GM23338 (cell line): ENCODE measurements around the gene DNAJC11.

ENCODE experiments used
- CREB1 ChIP-seq: fragments of 250-450 bp; sonication (Bioruptor Pico); IDR thresholded peaks from 2 replicates; pipeline ENCODE4 v1.5.0; 2020; ENCODE audit warnings: low read depth, mild to moderate bottlenecking, moderate library complexity
- CTCF ChIP-seq, 2 experiments: fragments of 200-600 bp in 1 of 2; sonication (generic) in 1 of 2; conservative IDR thresholded peaks; 2 replicates each; pipeline versions ENCODE4 v1.5.1 to v1.6.1; 2016 to 2017; ENCODE audit warnings: antibody characterized with exemption in 2 of 2, low read depth in 2 of 2, mild to moderate bottlenecking in 2 of 2, moderate library complexity in 1 of 2
- ETS1 ChIP-seq: IDR thresholded peaks from 2 replicates; pipeline ENCODE4 v1.6.1; 2016; ENCODE audit warnings: antibody characterized with exemption
- EZH2 ChIP-seq: fragments of 200-600 bp; sonication (generic); IDR thresholded peaks from one replicate; pipeline ENCODE4 v1.8.0; 2017; ENCODE audit warnings: antibody characterized with exemption, mild to moderate bottlenecking, low read depth; ENCODE audit not compliant: unreplicated experiment
- EZH2phosphoT487 ChIP-seq: fragments of 200-600 bp; sonication (generic); IDR thresholded peaks from one replicate; pipeline ENCODE4 v1.8.1; 2018; ENCODE audit warnings: antibody characterized with exemption; ENCODE audit not compliant: unreplicated experiment
- JUNB ChIP-seq: IDR thresholded peaks from one replicate; pipeline ENCODE4 v1.6.1; 2016; ENCODE audit warnings: antibody characterized with exemption; ENCODE audit not compliant: unreplicated experiment
- POLR2AphosphoS5 ChIP-seq: IDR thresholded peaks from 2 replicates; pipeline ENCODE4 v1.6.1; 2016; ENCODE audit warnings: antibody characterized with exemption, low read depth
- REST ChIP-seq: IDR thresholded peaks from one replicate; pipeline ENCODE4 v1.6.1; 2018; ENCODE audit warnings: antibody characterized with exemption; ENCODE audit not compliant: unreplicated experiment
- STAT1 ChIP-seq: IDR thresholded peaks from one replicate; pipeline ENCODE4 v1.6.1; 2016; ENCODE audit warnings: antibody characterized with exemption; ENCODE audit not compliant: unreplicated experiment
- ZNF331 ChIP-seq: fragments of 250-450 bp; sonication (Bioruptor Pico); IDR thresholded peaks from 2 replicates; pipeline ENCODE4 v1.5.0; 2020; ENCODE audit warnings: low read depth, mild to moderate bottlenecking, moderate library complexity

- TF ChIP-seq CTCF (conservative IDR thresholded peaks at IDR 0.05; ENCODE audit: low read depth in 2 of 2) (no peak), POLR2AphosphoS5 (no peak), EZH2phosphoT487 (no peak), EZH2 (no peak), JUNB (no peak), STAT1 (no peak), REST (no peak), ETS1 (no peak), ZNF331 (no peak), CREB1 (CRISPR knock-in tag) (no peak)
These were observed 105.3 kb downstream of the DNAJC11 start for GRCh38 chr1:6596351-6596750.
